GM19438 (cell line): ENCODE measurements around the gene ALAS1.

ENCODE experiments used
- ATAC-seq: cut with Tn5 transposase; IDR thresholded peaks from one replicate; pipeline ENCODE4 v1.9.1; 2021; ENCODE audit warnings: low read depth; ENCODE audit not compliant: unreplicated experiment

Gene ALAS1

GRCh38 chr3:52232279-52233107, 34.5 kb downstream of the ALAS1 start:
- ATAC-seq = no peak

- no peak for ATAC-seq
These were observed 35.2 kb downstream of the ALAS1 start for GRCh38 chr3:52233108-52233591.

- ATAC-seq = no peak
These were observed 36.0 kb downstream of the ALAS1 start for GRCh38 chr3:52233968-52234367.

- ATAC-seq = no peak
These were observed 36.8 kb downstream of the ALAS1 start for GRCh38 chr3:52234516-52235447.

- no peak for ATAC-seq
These were observed 38.5 kb downstream of the ALAS1 start for GRCh38 chr3:52236424-52236886.

GRCh38 chr3:52237006-52237656, 39.2 kb downstream of the ALAS1 start:
- ATAC-seq = no peak

- no peak for ATAC-seq
These were observed 39.8 kb downstream of the ALAS1 start for GRCh38 chr3:52237657-52238172.

GRCh38 chr3:52238193-52238760, 40.3 kb downstream of the ALAS1 start:
- ATAC-seq = peak; percentile 2

- peak; percentile 82 for ATAC-seq
These were observed 41.1 kb downstream of the ALAS1 start, which contains the start of gene TWF2 for GRCh38 chr3:52238761-52239701. Gene TWF2, minus strand, starts transcription at chr3:52239158. Its CDS starts 142 bp downstream, at chr3:52239016.

GRCh38 chr3:52240059-52240885, 42.3 kb downstream of the ALAS1 start:
- no peak for ATAC-seq

- no peak for ATAC-seq
These were observed 43.0 kb downstream of the ALAS1 start for GRCh38 chr3:52240886-52241370.

- ATAC-seq = no peak
These were observed 44.1 kb downstream of the ALAS1 start for GRCh38 chr3:52242039-52242438.

- no peak for ATAC-seq
These were observed 46.0 kb downstream of the ALAS1 start for GRCh38 chr3:52243791-52244628.

GRCh38 chr3:52245322-52246263, 47.6 kb downstream of the ALAS1 start, which contains the start of gene PPM1M:
Gene PPM1M, plus strand, starts transcription at chr3:52245759. Its CDS starts 66 bp downstream, at chr3:52245825.
- ATAC-seq = no peak

- no peak for ATAC-seq
These were observed 48.3 kb downstream of the ALAS1 start for GRCh38 chr3:52246264-52246620.
